OCI-LY3 (cell line): Measurements from ENCODE around the gene P2RX7.

Source experiments
- EZH2phosphoT487 ChIP-seq: fragments of 200-600 bp; shearing (Covaris generic); IDR thresholded peaks from 2 replicates; pipeline ENCODE4 v1.6.1; 2018; ENCODE audit warnings: antibody characterized with exemption, mixed run types, low read depth
- TF ChIP-seq, protein P1 (sequence below): fragments of 200-600, 300-600 bp; sonication (generic); IDR thresholded peaks from 2 replicates; pipeline ENCODE4 v1.5.1; 2014; ENCODE audit warnings: antibody characterized with exemption, low read length, low read depth

DNA sequence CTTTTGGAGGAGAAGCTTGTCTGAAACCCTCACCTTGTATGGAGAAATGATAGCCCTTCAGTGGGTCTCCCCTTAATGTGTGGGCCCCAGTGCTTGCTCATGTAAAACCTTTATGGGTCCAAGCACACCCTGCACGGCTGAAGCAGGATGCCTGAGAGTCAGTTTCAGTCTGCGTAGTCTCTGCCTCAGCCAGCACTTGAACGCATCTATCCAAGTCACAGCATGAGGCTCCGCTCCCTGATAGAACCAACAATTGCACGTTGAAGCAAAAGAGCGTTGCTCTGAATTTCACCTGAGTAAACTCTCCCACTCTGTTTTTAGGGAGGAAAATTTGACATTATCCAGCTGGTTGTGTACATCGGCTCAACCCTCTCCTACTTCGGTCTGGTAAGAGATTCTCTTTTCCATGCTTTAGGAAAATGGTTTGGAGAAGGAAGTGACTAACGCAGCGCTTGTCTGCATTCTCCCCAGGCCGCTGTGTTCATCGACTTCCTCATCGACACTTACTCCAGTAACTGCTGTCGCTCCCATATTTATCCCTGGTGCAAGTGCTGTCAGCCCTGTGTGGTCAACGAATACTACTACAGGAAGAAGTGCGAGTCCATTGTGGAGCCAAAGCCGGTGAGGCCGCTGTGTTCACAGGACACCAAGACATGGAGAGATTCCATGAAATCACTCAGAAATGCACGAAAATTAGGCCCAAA, 44.3 kb downstream of the P2RX7 start:
- no peak for TF ChIP-seq EZH2phosphoT487
- TF ChIP-seq, protein P1, sequence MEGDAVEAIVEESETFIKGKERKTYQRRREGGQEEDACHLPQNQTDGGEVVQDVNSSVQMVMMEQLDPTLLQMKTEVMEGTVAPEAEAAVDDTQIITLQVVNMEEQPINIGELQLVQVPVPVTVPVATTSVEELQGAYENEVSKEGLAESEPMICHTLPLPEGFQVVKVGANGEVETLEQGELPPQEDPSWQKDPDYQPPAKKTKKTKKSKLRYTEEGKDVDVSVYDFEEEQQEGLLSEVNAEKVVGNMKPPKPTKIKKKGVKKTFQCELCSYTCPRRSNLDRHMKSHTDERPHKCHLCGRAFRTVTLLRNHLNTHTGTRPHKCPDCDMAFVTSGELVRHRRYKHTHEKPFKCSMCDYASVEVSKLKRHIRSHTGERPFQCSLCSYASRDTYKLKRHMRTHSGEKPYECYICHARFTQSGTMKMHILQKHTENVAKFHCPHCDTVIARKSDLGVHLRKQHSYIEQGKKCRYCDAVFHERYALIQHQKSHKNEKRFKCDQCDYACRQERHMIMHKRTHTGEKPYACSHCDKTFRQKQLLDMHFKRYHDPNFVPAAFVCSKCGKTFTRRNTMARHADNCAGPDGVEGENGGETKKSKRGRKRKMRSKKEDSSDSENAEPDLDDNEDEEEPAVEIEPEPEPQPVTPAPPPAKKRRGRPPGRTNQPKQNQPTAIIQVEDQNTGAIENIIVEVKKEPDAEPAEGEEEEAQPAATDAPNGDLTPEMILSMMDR = no peak
